HCT116 (cell line): ENCODE measurements around the gene CLEC4C. TPM values are rescaled to one million over a fixed set of nuclear protein-coding genes. Genes with fewer than 3 reads are reported as not detected.
"Not testable (repeated sequence)": the region's sequence is repeated elsewhere in the genome, so short reads cannot be mapped to it uniquely, and the experiment has no call there.

ENCODE experiments used
- ATAC-seq: fragments of 200-7000 bp; cut with Tn5 transposase; 2 replicates; pipeline ENCODE4 v1.9.1; 2020; ENCODE audit warnings: mild to moderate bottlenecking, moderate library complexity
- BruUV-seq: library from RNA; stranded (reverse); fragments of 400-500 nt; replicated peaks from 2 replicates; lab custom pipeline; 2021; lab: Mats Ljungman, UMichigan
- CTCF ChIA-PET: fragments of 300-600 bp; sonication (Branson Sonifier 250); formaldehyde crosslinking; loops from one replicate; lab custom pipeline; 2021; ENCODE audit warnings: antibody characterized with exemption; lab: Charles Lee
- POLR2A ChIA-PET: fragments of 300-600, 350-600 bp; sonication (Branson Sonifier 250); formaldehyde crosslinking; loops from one replicate; lab custom pipeline; 2021; ENCODE audit warnings: antibody characterized with exemption; lab: Charles Lee
- RAD21 ChIA-PET, 2 experiments: fragments of 300-600 bp; sonication (Branson Sonifier 250); formaldehyde crosslinking; loops; one replicate each; lab custom pipeline; 2023; ENCODE audit warnings: low total read pairs in 2 of 2; ENCODE audit not compliant: uncharacterized antibody in 2 of 2, unreplicated experiment in 2 of 2, low non-redundant PET in 1 of 2; lab: Charles Lee
- DNase-seq: peaks from one replicate; pipeline ENCODE4 v3.0.0-alpha.2; 2010; ENCODE audit warnings: low read depth, low spot score
- H2AFZ ChIP-seq: fragments of 200-600 bp; shearing (Covaris generic), sonication (generic); 2 replicates; pipeline ENCODE4 v1.6.1; 2017; ENCODE audit warnings: low read depth, mixed run types, mixed read lengths, antibody characterized with exemption, low read length; ENCODE audit not compliant: poor library complexity, severe bottlenecking
- H3K27ac ChIP-seq: 2 replicates; pipeline ENCODE4 v1.5.1; 2012; ENCODE audit warnings: low read depth, low read length
- H3K27me3 ChIP-seq: fragments of 200-600 bp; sonication (generic); 2 replicates; pipeline ENCODE4 v1.6.1; 2016; ENCODE audit warnings: mixed run types, low read length, mixed read lengths; ENCODE audit not compliant: insufficient read depth
- H3K36me3 ChIP-seq, 2 experiments: fragments of 200-500 bp in 1 of 2; fragments of 200-600 bp in 1 of 2; sonication (Bioruptor generic) in 1 of 2; sonication (generic) in 1 of 2; 2 replicates each; pipeline versions ENCODE4 v1.5.1 to v1.6.1; 2014 to 2016; ENCODE audit warnings: low read length in 2 of 2, inconsistent platforms in 1 of 2, mixed read lengths in 1 of 2, mixed run types in 1 of 2; ENCODE audit not compliant: insufficient read depth in 2 of 2, control insufficient read depth in 1 of 2
- H3K4me1 ChIP-seq, 2 experiments: fragments of 200-600 bp in 1 of 2; sonication (generic) in 1 of 2; 2 replicates each; pipeline versions ENCODE4 v1.5.1 to v1.6.1; 2012 to 2017; ENCODE audit warnings: low read length in 2 of 2, inconsistent platforms in 1 of 2, mild to moderate bottlenecking in 1 of 2, mixed read lengths in 1 of 2, mixed run types in 1 of 2, moderate library complexity in 1 of 2; ENCODE audit not compliant: insufficient read depth in 2 of 2, control insufficient read depth in 1 of 2
- H3K4me2 ChIP-seq: fragments of 200-600 bp; sonication (generic); 2 replicates; pipeline ENCODE4 v1.6.1; 2017; ENCODE audit warnings: mixed run types, low read length, mixed read lengths
- H3K4me3 ChIP-seq, 2 experiments: fragments of 200-600 bp in 1 of 2; sonication (generic) in 1 of 2; replicated peaks in 1 of 2; 2 replicates each; pipeline ENCODE4 v1.5.1; 2011 to 2016; ENCODE audit warnings: low read length in 2 of 2, control low read depth in 1 of 2, low read depth in 1 of 2, mild to moderate bottlenecking in 1 of 2, mixed read lengths in 1 of 2, mixed run types in 1 of 2
- H3K79me2 ChIP-seq: fragments of 200-600 bp; sonication (generic); 2 replicates; pipeline ENCODE4 v1.6.1; 2017; ENCODE audit warnings: mild to moderate bottlenecking, mixed run types, low read length, moderate library complexity, mixed read lengths; ENCODE audit not compliant: insufficient read depth
- H3K9ac ChIP-seq: fragments of 200-600 bp; sonication (generic); 2 replicates; pipeline ENCODE4 v1.6.1; 2016; ENCODE audit warnings: low read length, mixed read lengths
- H3K9me2 ChIP-seq: fragments of 200-600 bp; sonication (generic), shearing (Covaris generic); 2 replicates; pipeline ENCODE4 v1.6.1; 2017; ENCODE audit warnings: mixed run types, mild to moderate bottlenecking, moderate library complexity; ENCODE audit not compliant: insufficient read depth
- H3K9me3 ChIP-seq, 2 experiments: fragments of 200-500 bp in 1 of 2; fragments of 200-600 bp in 1 of 2; sonication (Bioruptor generic) in 1 of 2; sonication (generic) in 1 of 2; 2 replicates each; pipeline ENCODE4 v1.6.1; 2014 to 2017; ENCODE audit warnings: low read length in 2 of 2, mixed read lengths in 2 of 2, inconsistent platforms in 1 of 2, low read depth in 1 of 2, mild to moderate bottlenecking in 1 of 2, mixed run types in 1 of 2, moderate library complexity in 1 of 2; ENCODE audit not compliant: control insufficient read depth in 1 of 2, insufficient read depth in 1 of 2
- H4K20me1 ChIP-seq: fragments of 200-600 bp; sonication (generic), shearing (Covaris generic); 2 replicates; pipeline ENCODE4 v1.6.1; 2017; ENCODE audit warnings: mixed run types, mild to moderate bottlenecking, moderate library complexity; ENCODE audit not compliant: insufficient read depth
- CBX3 ChIP-seq: IDR thresholded peaks from 2 replicates; pipeline ENCODE4 v1.6.1; 2012; ENCODE audit warnings: low read depth
- CTCF ChIP-seq, 3 experiments: fragments of 200-600 bp in 1 of 3; sonication (generic) in 1 of 3; IDR thresholded peaks in 2 of 3; conservative IDR thresholded peaks in 1 of 3; 2 replicates each; pipeline ENCODE4 v1.5.1; 2012 to 2017; ENCODE audit warnings: low read depth in 2 of 3, low read length in 2 of 3, antibody characterized with exemption in 1 of 3, borderline replicate concordance in 1 of 3, control low read depth in 1 of 3, mild to moderate bottlenecking in 1 of 3, mixed read lengths in 1 of 3, mixed run types in 1 of 3, moderate library complexity in 1 of 3; ENCODE audit not compliant: insufficient read depth in 1 of 3
- ELF1 ChIP-seq: IDR thresholded peaks from 2 replicates; pipeline ENCODE4 v1.6.1; 2012; ENCODE audit warnings: low read depth, borderline replicate concordance
- FOSL1 ChIP-seq: IDR thresholded peaks from 2 replicates; pipeline ENCODE4 v1.6.1; 2012; ENCODE audit warnings: low read depth
- JUND ChIP-seq: IDR thresholded peaks from 2 replicates; pipeline ENCODE4 v1.6.1; 2012
- RAD21 ChIP-seq: IDR thresholded peaks from 2 replicates; pipeline ENCODE4 v1.6.1; 2012; ENCODE audit warnings: low read depth, mild to moderate bottlenecking
- SIN3A ChIP-seq: IDR thresholded peaks from 2 replicates; pipeline ENCODE4 v1.6.1; 2012; ENCODE audit warnings: low read depth
- TCF7L2 ChIP-seq: IDR thresholded peaks from 2 replicates; pipeline ENCODE4 v1.7.0; 2011; ENCODE audit warnings: borderline replicate concordance, inconsistent platforms; ENCODE audit not compliant: insufficient read depth, insufficient read length; ENCODE audit errors: extremely low read depth
- YY1 ChIP-seq: IDR thresholded peaks from 2 replicates; pipeline ENCODE4 v1.6.1; 2011; ENCODE audit warnings: low read length, low read depth, moderate library complexity, mild to moderate bottlenecking; ENCODE audit not compliant: insufficient replicate concordance; ENCODE audit errors: extremely low read depth
- intact Hi-C: fragments of 100-400 bp; cut with micrococcal nuclease; formaldehyde crosslinking; loops from 2 replicates; pipeline ENCODE4 v1.10.0; 2022
- total RNA-seq: library from RNA; stranded (reverse); gene quantifications from one replicate; pipeline ENCODE4 v1.2.1, GENCODE V29; 2021; ENCODE audit not compliant: unreplicated experiment

CLEC4C gene
- total RNA-seq, 1 experiment from 2014 or later, result not detected

GRCh38 chr12:7731486-7731885 is 15.7 kb downstream of the CLEC4C start:
- ChIA-PET CTCF (no interaction called here), POLR2A (no interaction called here), RAD21 (no interaction called here)
- Histone ChIP-seq H3K4me2 (no peak overlapping the region), H3K4me1 (no peaks in the 10 kb centered on the region), H3K9me2 (no peaks in the 10 kb centered on the region), H3K9ac (no peak overlapping the region), H2AFZ (no peak overlapping the region), H3K4me3 (no peak overlapping the region), H3K9me3 (no peaks in the 10 kb centered on the region), H3K27ac (no peak overlapping the region), H3K36me3 (no peaks in the 10 kb centered on the region), H3K79me2 (no peaks in the 10 kb centered on the region), H4K20me1 (no peaks in the 10 kb centered on the region), H3K27me3 (no peaks in the 10 kb centered on the region)
- TF ChIP-seq CBX3, result no peak
- no peak for TF ChIP-seq FOSL1
- BruUV-seq, result no TSS peak
- intact Hi-C loops, result no loop called here
- DNase-seq, result no peak
- ATAC-seq, result no peak

DNA sequence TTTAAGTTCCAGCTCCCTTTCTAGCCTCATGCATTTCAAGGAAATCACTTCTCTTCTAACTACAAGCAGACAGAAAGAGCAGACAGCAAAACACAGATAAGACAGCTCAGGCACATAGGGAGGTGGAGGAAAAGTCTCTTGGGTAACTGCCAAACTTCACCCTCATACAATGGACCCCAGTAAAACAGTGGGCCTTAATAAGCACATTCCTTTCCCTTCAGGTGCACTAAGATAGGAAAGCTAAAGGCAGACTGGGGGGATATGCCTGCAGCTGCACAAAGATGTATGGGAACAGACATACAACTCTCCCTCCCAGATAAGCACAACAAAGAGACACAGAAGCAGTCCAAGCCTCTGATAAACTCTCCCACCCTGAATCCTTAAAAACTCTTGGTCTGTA is 16.2 kb downstream of the CLEC4C start:
- H4K20me1 ChIP-seq, H2AFZ ChIP-seq, H3K4me2 ChIP-seq, H3K4me1 ChIP-seq, H3K27ac ChIP-seq, H3K27me3 ChIP-seq, intact Hi-C loops, DNase-seq, ATAC-seq, H3K9ac ChIP-seq, H3K4me3 ChIP-seq, H3K9me2 ChIP-seq, BruUV-seq, H3K79me2 ChIP-seq, RAD21 ChIA-PET, CTCF ChIA-PET, POLR2A ChIA-PET, H3K36me3 ChIP-seq, H3K9me3 ChIP-seq: not testable (repeated sequence)

GRCh38 chr12:7729746-7730145 is 17.4 kb downstream of the CLEC4C start:
- intact Hi-C loops, result no loop called here
- ATAC-seq, result no peak
- DNase-seq, result no peak
- Histone ChIP-seq H3K79me2 (no peaks in the 10 kb centered on the region), H3K27ac (no peak overlapping the region), H3K27me3 (no peaks in the 10 kb centered on the region), H3K9me2 (no peaks in the 10 kb centered on the region), H3K4me2 (no peak overlapping the region), H3K9me3 (no peaks in the 10 kb centered on the region), H3K36me3 (no peaks in the 10 kb centered on the region), H4K20me1 (no peaks in the 10 kb centered on the region), H3K9ac (no peak overlapping the region), H3K4me1 (no peaks in the 10 kb centered on the region), H3K4me3 (no peak overlapping the region), H2AFZ (no peak overlapping the region)
- no TSS peak for BruUV-seq
- POLR2A ChIA-PET, result no interaction called here
- RAD21 ChIA-PET, result no interaction called here
- CTCF ChIA-PET, result no interaction called here
- TF ChIP-seq SIN3A (no peak), CTCF (IDR thresholded peaks at IDR 0.05 in 2 of 3, conservative IDR thresholded peaks at IDR 0.05 in 1 of 3; ENCODE audit: borderline replicate concordance in 1 of 3, insufficient read depth in 1 of 3, low read depth in 2 of 3, low read length in 2 of 3) (no peak), YY1 (no peak), RAD21 (no peak), JUND (no peak), TCF7L2 (no peak), ELF1 (no peak)
